22Rv1 (cell line): ENCODE data around the gene KCNK6.

Experiments
- H3K27ac ChIP-seq: fragments of 450-650 bp; 2 replicates; pipeline ENCODE4 v1.5.1; 2017
- ZFX ChIP-seq: fragments of 450-650 bp; IDR thresholded peaks from 2 replicates; pipeline ENCODE4 v1.6.1; 2017; ENCODE audit warnings: antibody characterized with exemption, borderline replicate concordance
- TF ChIP-seq, protein P1 (sequence below): fragments of 450-650 bp; IDR thresholded peaks from 2 replicates; pipeline ENCODE4 v1.5.1; 2017; ENCODE audit warnings: mild to moderate bottlenecking

KCNK6 gene

DNA sequence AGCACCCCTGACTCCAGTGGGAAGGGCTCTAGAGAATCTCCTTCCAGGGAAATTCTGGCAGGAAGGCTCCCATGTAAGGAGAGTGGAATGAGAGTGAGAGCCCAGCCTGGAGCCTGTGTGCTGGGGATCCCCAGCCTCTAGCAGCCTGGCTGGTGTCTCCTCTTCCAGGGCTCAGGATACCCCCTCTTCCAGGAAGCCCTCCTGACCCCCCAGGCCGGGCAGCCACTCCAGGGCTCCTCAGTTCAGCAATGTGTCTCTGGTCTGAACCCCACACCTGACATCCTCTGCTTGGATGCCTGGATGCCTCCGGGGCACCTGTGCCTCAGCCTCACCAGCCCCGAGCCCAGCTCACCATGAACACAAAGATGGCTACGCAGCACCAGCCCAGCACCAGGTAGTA, 12.6 kb upstream of the KCNK6 start:
- H3K27ac ChIP-seq: no peak overlapping the region

DNA sequence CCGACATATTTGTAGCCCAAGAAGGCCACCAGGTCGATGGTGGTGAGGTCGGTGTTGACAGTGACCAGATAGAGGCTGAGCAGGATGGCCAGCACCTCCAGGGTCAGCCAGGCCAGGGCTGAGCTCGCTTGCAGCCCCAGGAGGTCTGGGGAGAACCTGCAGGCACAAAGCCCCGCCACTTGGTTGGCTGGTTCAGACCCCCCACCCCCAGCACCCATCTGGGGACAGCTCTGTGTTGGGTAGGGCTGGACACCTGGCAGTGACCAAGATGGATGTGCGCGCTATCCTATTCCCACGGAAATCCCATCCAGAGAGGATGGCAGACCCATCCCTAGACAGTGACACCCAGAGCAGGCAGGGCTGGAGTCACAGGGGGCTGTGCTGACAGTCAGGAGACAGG, 12.0 kb upstream of the KCNK6 start:
- H3K27ac ChIP-seq: no peak overlapping the region
- no peak for TF ChIP-seq ZFX
- TF ChIP-seq, protein P1, sequence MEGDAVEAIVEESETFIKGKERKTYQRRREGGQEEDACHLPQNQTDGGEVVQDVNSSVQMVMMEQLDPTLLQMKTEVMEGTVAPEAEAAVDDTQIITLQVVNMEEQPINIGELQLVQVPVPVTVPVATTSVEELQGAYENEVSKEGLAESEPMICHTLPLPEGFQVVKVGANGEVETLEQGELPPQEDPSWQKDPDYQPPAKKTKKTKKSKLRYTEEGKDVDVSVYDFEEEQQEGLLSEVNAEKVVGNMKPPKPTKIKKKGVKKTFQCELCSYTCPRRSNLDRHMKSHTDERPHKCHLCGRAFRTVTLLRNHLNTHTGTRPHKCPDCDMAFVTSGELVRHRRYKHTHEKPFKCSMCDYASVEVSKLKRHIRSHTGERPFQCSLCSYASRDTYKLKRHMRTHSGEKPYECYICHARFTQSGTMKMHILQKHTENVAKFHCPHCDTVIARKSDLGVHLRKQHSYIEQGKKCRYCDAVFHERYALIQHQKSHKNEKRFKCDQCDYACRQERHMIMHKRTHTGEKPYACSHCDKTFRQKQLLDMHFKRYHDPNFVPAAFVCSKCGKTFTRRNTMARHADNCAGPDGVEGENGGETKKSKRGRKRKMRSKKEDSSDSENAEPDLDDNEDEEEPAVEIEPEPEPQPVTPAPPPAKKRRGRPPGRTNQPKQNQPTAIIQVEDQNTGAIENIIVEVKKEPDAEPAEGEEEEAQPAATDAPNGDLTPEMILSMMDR: no peak

More for the DNA sequence above, 12.6 kb upstream of the KCNK6 start:
- no peak for TF ChIP-seq ZFX
- TF ChIP-seq, protein P1: no peak

DNA sequence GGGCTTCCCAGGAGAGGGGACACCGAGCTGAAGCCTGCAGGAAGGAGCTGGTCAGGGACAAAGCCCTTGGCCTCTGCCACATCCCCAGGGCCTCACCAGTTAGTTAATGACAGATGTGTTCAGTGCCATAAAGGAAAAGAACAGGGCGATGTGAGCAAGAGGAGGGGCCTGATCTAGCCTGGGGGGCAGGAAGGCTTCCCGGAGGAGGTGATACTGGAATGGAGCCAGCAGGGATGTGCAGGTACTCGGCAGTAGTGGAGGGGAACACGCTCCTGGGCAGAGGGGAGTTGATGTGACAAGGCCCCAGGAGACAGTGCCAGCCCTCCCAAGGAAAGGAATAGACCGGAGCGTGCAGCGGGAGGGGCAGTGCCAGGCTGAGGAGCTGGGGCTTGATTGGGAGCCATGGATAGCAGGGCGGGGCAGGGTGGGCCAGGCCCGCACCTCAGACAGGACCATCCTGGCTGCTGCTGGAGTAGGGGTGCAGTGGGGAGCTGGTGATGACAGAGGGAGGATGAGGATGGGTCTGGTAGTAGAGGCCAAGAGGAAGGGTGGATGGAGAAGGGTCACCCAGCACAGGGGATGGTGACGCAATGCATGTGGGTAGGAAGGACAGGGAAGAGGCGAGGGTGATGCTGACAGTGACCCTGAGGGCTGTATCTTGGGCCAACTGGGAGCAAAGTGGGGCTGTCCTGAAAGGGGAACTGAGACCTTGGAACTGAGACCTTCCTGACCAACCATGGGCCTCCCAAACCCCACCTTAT, 11.5 kb upstream of the KCNK6 start:
- no peak overlapping the region for H3K27ac ChIP-seq
- TF ChIP-seq, protein P1: no peak
- TF ChIP-seq ZFX: no peak

DNA sequence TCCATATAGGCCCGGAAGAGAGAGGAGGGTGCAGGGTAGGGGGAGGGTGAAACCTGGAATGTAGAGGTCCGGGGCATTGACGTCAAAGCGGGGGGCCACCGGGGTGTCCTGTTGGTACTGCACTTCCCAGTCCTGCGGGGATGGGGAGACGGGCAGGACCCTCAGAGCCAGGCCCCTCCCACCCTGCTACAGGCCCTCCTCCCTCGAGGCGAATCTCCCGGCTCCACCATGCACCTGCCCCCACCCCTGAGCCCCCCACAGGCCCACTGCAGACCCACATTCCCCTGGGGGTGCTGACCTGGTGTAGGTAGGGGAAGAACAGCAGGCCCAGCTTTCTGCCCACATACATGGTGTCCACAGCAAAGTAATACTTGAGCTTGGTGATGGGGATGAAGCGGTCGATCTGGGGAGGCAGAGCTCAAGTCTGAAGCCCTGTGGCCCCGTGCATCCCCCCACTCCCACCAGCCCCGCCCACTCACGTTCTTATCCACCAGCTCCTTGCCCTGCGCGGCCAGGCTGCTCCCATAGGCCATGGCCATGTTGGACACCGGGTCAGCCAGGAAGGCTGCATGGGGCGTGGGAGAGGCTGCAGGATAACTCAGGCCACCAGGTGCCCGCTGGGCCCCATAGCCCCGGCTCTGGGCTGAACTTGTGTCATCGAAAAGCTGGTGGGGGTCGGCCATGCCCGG, 10.6 kb upstream of the KCNK6 start:
- H3K27ac ChIP-seq: no peak overlapping the region
- TF ChIP-seq, protein P1: no peak
- TF ChIP-seq ZFX: no peak

DNA sequence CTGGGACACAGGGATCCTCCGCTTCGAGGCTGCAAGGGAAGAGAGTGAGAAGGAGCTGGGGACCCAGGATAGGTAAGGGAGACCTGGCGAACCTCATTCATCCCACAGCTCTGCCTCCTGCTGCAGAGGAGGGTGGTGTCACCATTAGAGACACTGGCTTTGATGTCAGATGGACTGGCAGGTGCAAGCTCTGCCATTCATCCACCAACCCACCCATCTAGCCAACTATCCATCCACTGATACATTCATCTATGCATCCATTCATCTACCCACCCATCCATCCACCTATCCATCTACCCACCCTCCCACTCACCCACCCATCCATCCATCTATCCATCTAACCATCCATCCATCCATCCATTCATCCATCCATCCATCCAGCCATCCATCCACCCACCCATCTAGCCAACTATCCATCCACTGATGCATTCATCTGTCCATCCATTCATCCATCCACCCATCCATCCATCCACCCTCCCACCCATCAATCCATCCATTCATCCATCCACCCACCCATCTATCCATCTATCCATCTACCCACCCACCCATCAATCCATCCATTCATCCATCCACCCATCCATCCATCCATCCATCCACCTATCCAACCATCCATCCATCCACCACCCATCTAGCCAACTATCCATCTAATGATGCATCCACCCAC, 9.9 kb upstream of the KCNK6 start:
- H3K27ac ChIP-seq: no peak overlapping the region
- TF ChIP-seq ZFX: no peak
- TF ChIP-seq, protein P1: no peak

DNA sequence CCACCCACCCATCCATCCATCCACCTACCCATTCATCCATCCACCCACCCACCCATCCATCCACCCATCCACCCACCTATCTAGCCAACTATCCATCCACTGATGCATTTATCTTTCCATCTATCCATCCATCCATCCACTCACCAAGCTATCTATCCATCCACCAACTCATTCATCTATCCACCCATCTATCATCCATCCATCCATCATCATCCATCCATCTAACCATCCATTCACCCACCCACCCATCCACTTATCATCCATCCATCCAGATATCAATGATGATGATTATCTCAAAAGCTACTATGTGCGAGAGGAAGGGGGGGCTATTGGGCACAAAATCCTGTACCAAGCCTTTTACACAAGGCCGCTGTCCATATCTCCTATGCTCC, 9.4 kb upstream of the KCNK6 start:
- H3K27ac ChIP-seq: no peak overlapping the region
- no peak for TF ChIP-seq ZFX
- TF ChIP-seq, protein P1: no peak

DNA sequence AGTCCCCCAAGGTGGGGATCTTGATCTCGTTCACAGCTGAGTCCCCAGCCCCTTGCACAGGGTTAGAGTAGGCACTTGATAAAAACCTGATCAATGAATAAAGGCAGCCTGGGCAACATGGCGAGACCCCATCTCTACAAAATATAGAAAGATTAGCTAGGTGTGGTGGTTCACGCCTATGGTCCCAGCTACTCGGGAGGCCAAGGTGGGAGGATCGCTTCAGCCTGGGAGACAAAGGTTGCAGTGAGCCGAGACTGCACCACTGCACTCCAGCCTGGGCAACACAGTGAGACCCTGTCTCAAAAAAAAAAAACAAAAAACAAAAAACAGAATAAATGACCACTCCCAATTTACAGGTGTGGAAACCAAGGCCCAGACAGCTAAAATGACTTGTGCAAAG, 8.7 kb upstream of the KCNK6 start:
- H3K27ac ChIP-seq: no peak overlapping the region
- TF ChIP-seq, protein P1: no peak
- TF ChIP-seq ZFX: no peak
